Progenitor cell of endocrine pancreas (in vitro differentiated cells): Measurements from ENCODE around the gene ABCC11. TPM values are rescaled to one million over a fixed set of nuclear protein-coding genes. Genes with fewer than 3 reads are reported as not detected.

Source experiments
- DNase-seq: peaks from one replicate; pipeline ENCODE4 v3.0.0; 2021; ENCODE audit warnings: low spot score; ENCODE audit not compliant: unreplicated experiment
- H3K27ac Mint-ChIP-seq: 2 replicates; pipeline ENCODE4 v1.8.0; 2021; ENCODE audit warnings: mild to moderate bottlenecking, moderate library complexity, mixed read lengths
- H3K27me3 Mint-ChIP-seq: 2 replicates; pipeline ENCODE4 v1.8.0; 2021; ENCODE audit warnings: mixed read lengths
- H3K36me3 Mint-ChIP-seq: 2 replicates; pipeline ENCODE4 v1.8.0; 2022; ENCODE audit warnings: mixed read lengths; ENCODE audit not compliant: insufficient read depth
- H3K4me1 Mint-ChIP-seq: 2 replicates; pipeline ENCODE4 v1.8.0; 2021; ENCODE audit warnings: low read depth, mixed read lengths
- H3K4me3 Mint-ChIP-seq: 2 replicates; pipeline ENCODE4 v1.8.0; 2021; ENCODE audit warnings: low read depth, mild to moderate bottlenecking, moderate library complexity, mixed read lengths
- H3K9me3 Mint-ChIP-seq: 2 replicates; pipeline ENCODE4 v1.8.0; 2021; ENCODE audit warnings: low read depth, mixed read lengths
- CTCF ChIP-seq: fragments of 200-600 bp; sonication (generic); IDR thresholded peaks from one replicate; pipeline ENCODE4 v1.5.0; 2021; ENCODE audit warnings: antibody characterized with exemption, mild to moderate bottlenecking; ENCODE audit not compliant: unreplicated experiment
- total RNA-seq: library from RNA; stranded (reverse); gene quantifications from 2 replicates; pipeline ENCODE4 v1.2.1, GENCODE V29; 2021

ABCC11 gene
- total RNA-seq, 1 donor from 2014 or later, result 1.5 TPM

GRCh38 chr16:48291303-48291702 is 44.0 kb upstream of the ABCC11 start:
- TF ChIP-seq CTCF, result no peak
- Mint-ChIP-seq H3K36me3 (peaks cover 31% of the 10 kb centered on the region), H3K27ac (no peak overlapping the region), H3K9me3 (peaks cover 15% of the 10 kb centered on the region), H3K4me1 (peaks cover 20% of the 10 kb centered on the region), H3K27me3 (no peaks in the 10 kb centered on the region), H3K4me3 (no peak overlapping the region)
- DNase-seq, result no peak

- no peak for DNase-seq
- Mint-ChIP-seq H3K4me3 (no peak overlapping the region), H3K4me1 (peaks cover 10% of the 10 kb centered on the region), H3K9me3 (peaks cover 7% of the 10 kb centered on the region), H3K27me3 (no peaks in the 10 kb centered on the region), H3K36me3 (peaks cover 36% of the 10 kb centered on the region), H3K27ac (no peak overlapping the region)
- TF ChIP-seq CTCF, result no peak
These were observed 39.9 kb upstream of the ABCC11 start for GRCh38 chr16:48287239-48287638.

- no peak for TF ChIP-seq CTCF
- H3K36me3 Mint-ChIP-seq, result peaks cover 32% of the 10 kb centered on the region
- no peaks in the 10 kb centered on the region for H3K27me3 Mint-ChIP-seq
- H3K27ac Mint-ChIP-seq, result no peak overlapping the region
- H3K4me3 Mint-ChIP-seq, result no peak overlapping the region
- H3K9me3 Mint-ChIP-seq, result peaks cover 7% of the 10 kb centered on the region
- peaks cover 3% of the 10 kb centered on the region for H3K4me1 Mint-ChIP-seq
- no peak for DNase-seq
These were observed 37.6 kb upstream of the ABCC11 start for GRCh38 chr16:48284772-48285409.

- DNase-seq, result no peak
- peaks cover 3% of the 10 kb centered on the region for H3K4me1 Mint-ChIP-seq
- H3K9me3 Mint-ChIP-seq, result peaks cover 7% of the 10 kb centered on the region
- no peak for TF ChIP-seq CTCF
- peaks cover 32% of the 10 kb centered on the region for H3K36me3 Mint-ChIP-seq
- H3K27ac Mint-ChIP-seq, result no peak overlapping the region
- no peak overlapping the region for H3K4me3 Mint-ChIP-seq
- no peaks in the 10 kb centered on the region for H3K27me3 Mint-ChIP-seq
These were observed 35.4 kb upstream of the ABCC11 start for GRCh38 chr16:48282636-48283263.

- H3K27me3 Mint-ChIP-seq, result no peaks in the 10 kb centered on the region
- TF ChIP-seq CTCF, result no peak
These were observed 33.2 kb upstream of the ABCC11 start for GRCh38 chr16:48280546-48280945.

More at GRCh38 chr16:48280546-48280945, 33.2 kb upstream of the ABCC11 start:
- peaks cover 12% of the 10 kb centered on the region for H3K4me1 Mint-ChIP-seq
- peaks cover 15% of the 10 kb centered on the region for H3K36me3 Mint-ChIP-seq
- no peak for DNase-seq
- H3K27ac Mint-ChIP-seq, result no peak overlapping the region
- H3K9me3 Mint-ChIP-seq, result no peaks in the 10 kb centered on the region
- no peak overlapping the region for H3K4me3 Mint-ChIP-seq
